Measurements from ENCODE around the gene RAD51B. TPM values are rescaled to one million over a fixed set of nuclear protein-coding genes. Genes with fewer than 3 reads are reported as not detected.
A peak's percentile ranks its signal among the peaks of the same experiment; 100 is the strongest.

Gene RAD51B
- total and polyA plus RNA-seq, 2 of the 13 experiments (the other 11 are each of a cell fraction or from before 2014, with no cell fraction given): 7.0 to 9.5 TPM

- ChIA-PET POLR2A (interaction anchor here (1.0 to 1.7 kb wide), 2 partner anchors 16 to 138 kb away, joined by 3 to 4 read pairs; partner anchors contain the start of gene ZFP36L1), CTCF (ENCODE audit: low intra/inter-chr PET ratio, low total read pairs) (no interaction called here)
- in situ Hi-C loops (cut with HindIII; ENCODE audit: extremely low pct_ligation_motif_present, low pct_unique_long_range_greater_than_20kb) (loop anchor here (25.0 kb wide), 1 partner anchor 718 kb away; no protein-coding TSS in a partner anchor), intact Hi-C loops (cut with micrococcal nuclease; ENCODE audit: unreplicated experiment) (loop anchor here (10.0 kb wide), 1 partner anchor 410 kb away; no protein-coding TSS in a partner anchor)
- H3K27ac ChIP-seq (ENCODE audit: extremely low read length, insufficient read depth, low read length): no peak overlapping the region
- no peaks in the 10 kb centered on the region for H3K27me3 ChIP-seq (ENCODE audit: control insufficient read depth in 1 of 2, insufficient read depth in 2 of 2, low read length in 2 of 2)
- no peak overlapping the region for H2AFZ ChIP-seq (ENCODE audit: low read length)
- peaks cover 60% of the 10 kb centered on the region for H3K4me1 ChIP-seq (ENCODE audit: insufficient read depth, low read length)
- H3K79me2 ChIP-seq (ENCODE audit: insufficient read depth, low read length): no peaks in the 10 kb centered on the region
- FAIRE-seq (no peak), ATAC-seq (peak; percentile 47; the same call in 2 of the 3 replicates), DNase-seq (ENCODE audit: low spot score) (peak; percentile 53)
- H3K9ac ChIP-seq (ENCODE audit: insufficient read depth, low read depth, low read length): no peak overlapping the region
- no TSS peak for BruUV-seq (replicated peaks)
- no peaks in the 10 kb centered on the region for H3K9me3 ChIP-seq (ENCODE audit: low read length)
- WGBS (ENCODE audit: low lambda C conversion rate): 39% methylated on average over 10 of the region's 19 CpGs
- H3K4me2 ChIP-seq (ENCODE audit: low read depth, low read length): no peak overlapping the region; the same call in 1 of the 2 replicates
- H3K4me3 ChIP-seq (replicated peaks in 1 of 3; ENCODE audit: insufficient read depth in 1 of 3, low read depth in 2 of 3, low read length in 3 of 3): no peak overlapping the region
- no peaks in the 10 kb centered on the region for H3K36me3 ChIP-seq (replicated peaks in 1 of 2; ENCODE audit: control insufficient read depth in 1 of 2, insufficient read depth in 2 of 2, low read length in 2 of 2)
- H4K20me1 ChIP-seq (ENCODE audit: insufficient read depth, low read length): no peaks in the 10 kb centered on the region
- no peak for TF ChIP-seq ZBTB4 (CRISPR knock-in tag; IDR thresholded peaks at IDR 0.05; ENCODE audit: borderline replicate concordance)
- no peak for TF ChIP-seq NCOA1 (CRISPR knock-in tag; IDR thresholded peaks at IDR 0.05)
- TF ChIP-seq ZNF180 (CRISPR knock-in tag; IDR thresholded peaks at IDR 0.05; ENCODE audit: borderline replicate concordance, low read depth): no peak
- peak; percentile 34; the same call in 1 of the 2 replicates for TF ChIP-seq ZMYM3 (CRISPR knock-in tag; IDR thresholded peaks at IDR 0.05)
- TF ChIP-seq STAG1 (CRISPR knock-in tag; IDR thresholded peaks at IDR 0.05): no peak
- TF ChIP-seq STAT6 (CRISPR knock-in tag; IDR thresholded peaks at IDR 0.05; ENCODE audit: borderline replicate concordance): no peak
- TF ChIP-seq SOX6 (IDR thresholded peaks at IDR 0.05): no peak
- TF ChIP-seq SOX6 (CRISPR knock-in tag; IDR thresholded peaks at IDR 0.05): no peak
- no peak for TF ChIP-seq TRAFD1 (CRISPR knock-in tag; IDR thresholded peaks at IDR 0.05; ENCODE audit: borderline replicate concordance)
- TF ChIP-seq SALL1 (CRISPR knock-in tag; IDR thresholded peaks at IDR 0.05): 0 out of 2 replicates have a peak, but pooled peaks have one; percentile 27
- no peak for TF ChIP-seq IRF9 (CRISPR knock-in tag; IDR thresholded peaks at IDR 0.05; ENCODE audit: borderline replicate concordance)
Observed at GRCh38 chr14:68655021-68655831, 835.6 kb downstream of the RAD51B start.

All from HepG2 (cell line).